Measurements from ENCODE around the gene SAMSN1.

- TF ChIP-seq CTCF (IDR thresholded peaks at IDR 0.05) (no peak), POLR2A (IDR thresholded peaks at IDR 0.05) (no peak)
Observed at GRCh38 chr21:14480411-14481031, 65.6 kb downstream of the SAMSN1 start.
